C4-2B (cell line): ENCODE data around the gene HNRNPA0.

ENCODE experiments used
- ZFX ChIP-seq: fragments of 450-650 bp; IDR thresholded peaks from 2 replicates; pipeline ENCODE4 v1.6.1; 2017
- TF ChIP-seq, protein P1 (sequence below): fragments of 450-650 bp; conservative IDR thresholded peaks from 2 replicates; pipeline ENCODE4 v1.5.1; 2017; ENCODE audit warnings: mild to moderate bottlenecking

- TF ChIP-seq, protein P1, sequence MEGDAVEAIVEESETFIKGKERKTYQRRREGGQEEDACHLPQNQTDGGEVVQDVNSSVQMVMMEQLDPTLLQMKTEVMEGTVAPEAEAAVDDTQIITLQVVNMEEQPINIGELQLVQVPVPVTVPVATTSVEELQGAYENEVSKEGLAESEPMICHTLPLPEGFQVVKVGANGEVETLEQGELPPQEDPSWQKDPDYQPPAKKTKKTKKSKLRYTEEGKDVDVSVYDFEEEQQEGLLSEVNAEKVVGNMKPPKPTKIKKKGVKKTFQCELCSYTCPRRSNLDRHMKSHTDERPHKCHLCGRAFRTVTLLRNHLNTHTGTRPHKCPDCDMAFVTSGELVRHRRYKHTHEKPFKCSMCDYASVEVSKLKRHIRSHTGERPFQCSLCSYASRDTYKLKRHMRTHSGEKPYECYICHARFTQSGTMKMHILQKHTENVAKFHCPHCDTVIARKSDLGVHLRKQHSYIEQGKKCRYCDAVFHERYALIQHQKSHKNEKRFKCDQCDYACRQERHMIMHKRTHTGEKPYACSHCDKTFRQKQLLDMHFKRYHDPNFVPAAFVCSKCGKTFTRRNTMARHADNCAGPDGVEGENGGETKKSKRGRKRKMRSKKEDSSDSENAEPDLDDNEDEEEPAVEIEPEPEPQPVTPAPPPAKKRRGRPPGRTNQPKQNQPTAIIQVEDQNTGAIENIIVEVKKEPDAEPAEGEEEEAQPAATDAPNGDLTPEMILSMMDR = no peak
- TF ChIP-seq ZFX = no peak
Measured at GRCh38 chr5:137710086-137710485, 44.1 kb downstream of the HNRNPA0 start.
